Keratinocyte (primary cell): ENCODE results near the gene HMGCS2. TPM values are rescaled to one million over a fixed set of nuclear protein-coding genes. Genes with fewer than 3 reads are reported as not detected.

Experiments used
- DNase-seq: peaks from one replicate; pipeline ENCODE4 v3.0.0-alpha.2; 2011; ENCODE audit warnings: low read depth, missing footprints, low spot score
- FAIRE-seq: peaks from 2 replicates; lab custom pipeline; 2011; peaks lifted over from hg19 to GRCh38; lab: Jason Lieb, UNC
- H2AFZ ChIP-seq: 2 replicates; pipeline ENCODE4 v1.6.0; 2012; ENCODE audit warnings: low read length, control low read depth, inconsistent platforms; ENCODE audit not compliant: control insufficient read depth
- H3K27ac ChIP-seq: 2 replicates; pipeline ENCODE4 v1.5.1; 2011; ENCODE audit warnings: low read length; ENCODE audit not compliant: control insufficient read depth, insufficient read depth
- H3K27me3 ChIP-seq: 3 replicates; pipeline ENCODE4 v1.6.0; 2011; ENCODE audit warnings: low read length; ENCODE audit not compliant: control insufficient read depth, insufficient read depth; ENCODE audit errors: extremely low read depth
- H3K36me3 ChIP-seq, 2 experiments: 2 replicates in 1 of 2; 3 replicates in 1 of 2; pipeline ENCODE4 v1.5.1; 2011; ENCODE audit warnings: low read length in 2 of 2, mild to moderate bottlenecking in 1 of 2; ENCODE audit not compliant: control insufficient read depth in 2 of 2, insufficient read depth in 2 of 2; ENCODE audit errors: extremely low read depth in 1 of 2
- H3K4me1 ChIP-seq: 3 replicates; pipeline ENCODE4 v1.5.1; 2011; ENCODE audit warnings: low read length; ENCODE audit not compliant: control insufficient read depth, insufficient read depth; ENCODE audit errors: extremely low read depth
- H3K4me2 ChIP-seq: 3 replicates; pipeline ENCODE4 v1.6.0; 2011; ENCODE audit warnings: low read depth, low read length; ENCODE audit not compliant: control insufficient read depth, insufficient read depth; ENCODE audit errors: extremely low read depth
- H3K4me3 ChIP-seq, 3 experiments: fragments of 200-600 bp in 1 of 3; sonication (generic) in 1 of 3; 2 replicates in 2 of 3; 3 replicates in 1 of 3; pipeline ENCODE4 v1.5.1; 2011 to 2016; ENCODE audit warnings: low read length in 3 of 3, mild to moderate bottlenecking in 3 of 3, control low read depth in 2 of 3, inconsistent platforms in 1 of 3, low read depth in 1 of 3, mixed read lengths in 1 of 3, mixed run types in 1 of 3, moderate library complexity in 1 of 3; ENCODE audit not compliant: control insufficient read depth in 2 of 3, insufficient read depth in 2 of 3; ENCODE audit errors: extremely low read depth in 1 of 3
- H3K79me2 ChIP-seq: 2 replicates; pipeline ENCODE4 v1.6.0; 2012; ENCODE audit warnings: low read length; ENCODE audit not compliant: control insufficient read depth, insufficient read depth
- H3K9ac ChIP-seq: 3 replicates; pipeline ENCODE4 v1.6.0; 2011; ENCODE audit warnings: low read length; ENCODE audit not compliant: control insufficient read depth, insufficient read depth; ENCODE audit errors: extremely low read depth
- H3K9me1 ChIP-seq: 3 replicates; pipeline ENCODE4 v1.6.0; 2011; ENCODE audit warnings: low read length; ENCODE audit not compliant: control insufficient read depth, insufficient read depth; ENCODE audit errors: extremely low read depth
- H3K9me3 ChIP-seq: 2 replicates; pipeline ENCODE4 v1.5.1; 2012; ENCODE audit warnings: low read depth, low read length; ENCODE audit not compliant: control insufficient read depth
- H4K20me1 ChIP-seq: 3 replicates; pipeline ENCODE4 v1.6.0; 2011; ENCODE audit warnings: low read length; ENCODE audit not compliant: control insufficient read depth, insufficient read depth; ENCODE audit errors: extremely low read depth
- EZH2 ChIP-seq: IDR thresholded peaks from one replicate; pipeline ENCODE4 v1.6.1; 2012; ENCODE audit warnings: inconsistent platforms, mild to moderate bottlenecking, low read length, moderate library complexity
- dilution Hi-C: fragments of 300-500 bp; cut with MboI; formaldehyde crosslinking; loops from one replicate; pipeline ENCODE4 v1.7.0; 2020; ENCODE audit warnings: low sequenced_read_pairs; ENCODE audit not compliant: extremely low pct_ligation_motif_present
- polyA plus RNA-seq, 5 experiments: library from polyadenylated mRNA; depleted of rRNA in 3 of 5; stranded (reverse) in 3 of 5; stranded (forward) in 1 of 5; unstranded in 1 of 5; fragments of >200 nt; gene quantifications; 1 replicate in 1 of 5; 2 replicates in 3 of 5; 3 replicates in 1 of 5; pipeline versions ENCODE4 v1.2.1 to v1.2.3, GENCODE V29; 2011 to 2012; ENCODE audit warnings: missing spikeins in 2 of 5, low read depth in 1 of 5, low replicate concordance in 1 of 5
- TF ChIP-seq, protein P1 (sequence below), 3 experiments: IDR thresholded peaks in 1 of 3; conservative IDR thresholded peaks in 1 of 3; optimal IDR thresholded peaks in 1 of 3; 2 replicates in 2 of 3; 3 replicates in 1 of 3; pipeline versions ENCODE3 to v1.5.1; 2011; ENCODE audit warnings: low read length in 3 of 3, mild to moderate bottlenecking in 3 of 3, moderate library complexity in 2 of 3, control low read depth in 1 of 3, inconsistent platforms in 1 of 3; ENCODE audit not compliant: insufficient read depth in 2 of 3; ENCODE audit errors: extremely low read depth in 1 of 3

HMGCS2 gene
- polyA plus RNA-seq, 1 donor (not counting 4 experiments of a cell fraction or from before 2014, with no cell fraction given), result not detected

DNA sequence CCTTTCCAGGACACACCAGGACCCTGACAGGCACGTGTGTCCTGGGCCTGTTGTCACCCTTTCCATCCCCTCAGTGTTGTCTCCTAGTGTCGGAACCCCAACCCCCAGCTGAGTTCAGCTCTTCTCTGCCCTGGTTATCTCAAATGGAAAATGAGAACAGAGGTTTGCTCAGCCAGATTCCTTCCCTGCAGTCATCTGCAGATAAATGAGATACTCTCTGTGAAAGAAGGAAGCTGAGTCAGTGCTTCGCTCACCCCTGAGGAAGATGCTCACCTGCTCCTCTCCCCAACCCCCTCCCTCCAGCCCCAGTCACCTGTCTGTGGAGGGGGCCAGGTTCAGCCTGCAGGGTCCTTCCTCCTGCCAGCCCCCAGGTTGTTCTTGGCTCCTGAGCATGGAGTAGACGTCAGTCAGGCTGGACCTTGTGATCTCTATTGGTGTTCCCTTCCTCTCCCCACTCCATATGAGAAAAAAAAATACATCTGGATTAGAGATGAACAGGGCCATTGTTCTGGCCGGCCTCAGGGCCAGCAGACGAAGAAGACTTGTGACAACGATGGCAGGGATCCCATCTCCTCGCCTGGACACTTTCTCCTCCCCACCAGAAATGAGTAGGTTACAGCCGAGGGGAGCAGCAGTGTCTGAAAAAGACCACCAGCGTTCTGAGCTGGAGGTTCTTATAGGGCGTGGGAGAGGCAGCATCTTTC is 36.1 kb downstream of the HMGCS2 start:
- dilution Hi-C loops, result no loop called here
- DNase-seq (no peak), FAIRE-seq (no peak)
- no peak overlapping the region for H3K4me3 ChIP-seq
- H3K4me1 ChIP-seq, result peaks cover 4% of the 10 kb centered on the region
- peaks cover 5% of the 10 kb centered on the region for H4K20me1 ChIP-seq
- peaks cover 1 to 47% of the 10 kb centered on the region in 2 experiments for H3K36me3 ChIP-seq
- TF ChIP-seq EZH2, result no peak
- TF ChIP-seq, protein P1, sequence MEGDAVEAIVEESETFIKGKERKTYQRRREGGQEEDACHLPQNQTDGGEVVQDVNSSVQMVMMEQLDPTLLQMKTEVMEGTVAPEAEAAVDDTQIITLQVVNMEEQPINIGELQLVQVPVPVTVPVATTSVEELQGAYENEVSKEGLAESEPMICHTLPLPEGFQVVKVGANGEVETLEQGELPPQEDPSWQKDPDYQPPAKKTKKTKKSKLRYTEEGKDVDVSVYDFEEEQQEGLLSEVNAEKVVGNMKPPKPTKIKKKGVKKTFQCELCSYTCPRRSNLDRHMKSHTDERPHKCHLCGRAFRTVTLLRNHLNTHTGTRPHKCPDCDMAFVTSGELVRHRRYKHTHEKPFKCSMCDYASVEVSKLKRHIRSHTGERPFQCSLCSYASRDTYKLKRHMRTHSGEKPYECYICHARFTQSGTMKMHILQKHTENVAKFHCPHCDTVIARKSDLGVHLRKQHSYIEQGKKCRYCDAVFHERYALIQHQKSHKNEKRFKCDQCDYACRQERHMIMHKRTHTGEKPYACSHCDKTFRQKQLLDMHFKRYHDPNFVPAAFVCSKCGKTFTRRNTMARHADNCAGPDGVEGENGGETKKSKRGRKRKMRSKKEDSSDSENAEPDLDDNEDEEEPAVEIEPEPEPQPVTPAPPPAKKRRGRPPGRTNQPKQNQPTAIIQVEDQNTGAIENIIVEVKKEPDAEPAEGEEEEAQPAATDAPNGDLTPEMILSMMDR (optimal IDR thresholded peaks at IDR 0.05 in 1 of 3, IDR thresholded peaks at IDR 0.05 in 1 of 3, conservative IDR thresholded peaks at IDR 0.05 in 1 of 3; ENCODE audit: extremely low read depth in 1 of 3, insufficient read depth in 2 of 3, low read length in 3 of 3), result no peak
- H3K9ac ChIP-seq, result no peak overlapping the region
- no peak overlapping the region for H3K4me2 ChIP-seq
- H3K9me3 ChIP-seq, result no peaks in the 10 kb centered on the region
- H3K27me3 ChIP-seq, result no peaks in the 10 kb centered on the region
- no peak overlapping the region for H3K27ac ChIP-seq
- H2AFZ ChIP-seq, result no peak overlapping the region
- H3K79me2 ChIP-seq, result no peaks in the 10 kb centered on the region
- H3K9me1 ChIP-seq, result no peaks in the 10 kb centered on the region

- TF ChIP-seq, protein P1 (optimal IDR thresholded peaks at IDR 0.05 in 1 of 3, IDR thresholded peaks at IDR 0.05 in 1 of 3, conservative IDR thresholded peaks at IDR 0.05 in 1 of 3; ENCODE audit: extremely low read depth in 1 of 3, insufficient read depth in 2 of 3, low read length in 3 of 3), result no peak
- TF ChIP-seq EZH2, result no peak
- H3K4me3 ChIP-seq, result no peak overlapping the region
- H3K4me2 ChIP-seq, result no peak overlapping the region
- no peaks in the 10 kb centered on the region for H3K79me2 ChIP-seq
- H3K27ac ChIP-seq, result no peak overlapping the region
- dilution Hi-C loops, result no loop called here
- no peaks in the 10 kb centered on the region for H3K9me1 ChIP-seq
- H3K27me3 ChIP-seq, result no peaks in the 10 kb centered on the region
- no peak for FAIRE-seq
- H2AFZ ChIP-seq, result no peak overlapping the region
- H3K9ac ChIP-seq, result no peak overlapping the region
- H3K9me3 ChIP-seq, result no peaks in the 10 kb centered on the region
- H4K20me1 ChIP-seq, result peaks cover 5% of the 10 kb centered on the region
- no peak for DNase-seq
- peaks cover 1 to 52% of the 10 kb centered on the region in 2 experiments for H3K36me3 ChIP-seq
- peaks cover 4% of the 10 kb centered on the region for H3K4me1 ChIP-seq
These were observed 36.8 kb downstream of the HMGCS2 start for GRCh38 chr1:119731741-119732430.
